K562 (cell line): Measurements from ENCODE around the gene MPC1. TPM values are rescaled to one million over a fixed set of nuclear protein-coding genes. Genes with fewer than 3 reads are reported as not detected.

Experiments used
- FOS ChIP-seq: IDR thresholded peaks from 3 replicates; pipeline ENCODE4 v1.6.1; 2011; ENCODE audit not compliant: insufficient read length; ENCODE audit errors: extremely low read depth
- GABPA ChIP-seq: fragments of 200-800 bp; sonication (Bioruptor generic); conservative IDR thresholded peaks from 2 replicates; pipeline ENCODE4 v1.6.1; 2016; ENCODE audit warnings: low read depth, missing genetic modification characterization, missing compliant biosample characterization
- HEY1 ChIP-seq: fragments of 250-450 bp; sonication (Bioruptor Pico); IDR thresholded peaks from 2 replicates; pipeline ENCODE4 v1.5.0; 2020; ENCODE audit warnings: mild to moderate bottlenecking, moderate library complexity, borderline replicate concordance
- HSF4 ChIP-seq: fragments of 250-450 bp; sonication (Bioruptor Pico); IDR thresholded peaks from 2 replicates; pipeline ENCODE4 v2.1.2; 2022; ENCODE audit warnings: mild to moderate bottlenecking, moderate library complexity, borderline replicate concordance
- NFIC ChIP-seq: fragments of 450-650 bp; IDR thresholded peaks from 2 replicates; pipeline ENCODE4 v1.6.1; 2017; ENCODE audit warnings: mild to moderate bottlenecking, inconsistent platforms
- POLR2B ChIP-seq: fragments of 450-650 bp; IDR thresholded peaks from 2 replicates; pipeline ENCODE4 v1.6.1; 2018; ENCODE audit warnings: low read depth; ENCODE audit not compliant: partially characterized antibody
- RBM25 ChIP-seq: fragments of 200-400 bp; formaldehyde crosslinking; IDR thresholded peaks from 2 replicates; pipeline ENCODE4 v1.6.1; 2018; ENCODE audit warnings: low read length, low read depth, moderate library complexity; ENCODE audit not compliant: severe bottlenecking
- SIN3A ChIP-seq, 2 experiments: fragments of 150-350 bp in 1 of 2; IDR thresholded peaks; 2 replicates each; pipeline ENCODE4 v1.6.1; 2011 to 2016; ENCODE audit warnings: borderline replicate concordance in 2 of 2, low read depth in 2 of 2, low read length in 2 of 2, mild to moderate bottlenecking in 2 of 2, moderate library complexity in 2 of 2; ENCODE audit not compliant: control insufficient read depth in 1 of 2
- SIX5 ChIP-seq, 2 experiments: IDR thresholded peaks; 2 replicates each; pipeline ENCODE4 v1.6.1; 2011; ENCODE audit warnings: low read length in 2 of 2, borderline replicate concordance in 1 of 2, low read depth in 1 of 2, mild to moderate bottlenecking in 1 of 2, moderate library complexity in 1 of 2; ENCODE audit not compliant: insufficient read depth in 1 of 2
- TAF9B ChIP-seq: fragments of 450-650 bp; IDR thresholded peaks from 2 replicates; pipeline ENCODE4 v1.6.1; 2018; ENCODE audit warnings: mild to moderate bottlenecking; ENCODE audit not compliant: partially characterized antibody
- XRCC3 ChIP-seq: fragments of 450-650 bp; IDR thresholded peaks from 2 replicates; pipeline ENCODE4 v1.6.1; 2017; ENCODE audit warnings: mild to moderate bottlenecking, moderate library complexity
- ZNF124 ChIP-seq: sonication (generic); formaldehyde crosslinking; IDR thresholded peaks from 2 replicates; pipeline ENCODE4 v1.8.1; 2022; ENCODE audit warnings: missing genetic modification reagents
- polyA plus RNA-seq, 8 experiments: library from polyadenylated mRNA; depleted of rRNA in 4 of 8; stranded (reverse) in 5 of 8; unstranded in 3 of 8; fragments of >200 nt; fragmentation: Nextera tagmentation in 2 of 8; fragmentation: Illumina TruSeq in 1 of 8; extraction: Ambion mirVana in 2 of 8; extraction: Trizol in 1 of 8; gene quantifications; 2 replicates each; pipeline versions ENCODE4 v1.2.1 to v1.2.3, GENCODE V29; 2011 to 2014; ENCODE audit warnings: inconsistent platforms in 1 of 8, missing spikeins in 1 of 8
- total RNA-seq, 7 experiments: library from RNA; depleted of rRNA in 6 of 7; stranded (reverse); fragments of >200 nt in 6 of 7; fragmentation: Illumina TruSeq in 2 of 7; extraction: Trizol in 2 of 7; gene quantifications; 2 replicates each; pipeline versions ENCODE4 v1.2.1 to v1.2.3, GENCODE V29; 2011 to 2021; ENCODE audit warnings: low replicate concordance in 1 of 7
- TF ChIP-seq, protein P1 (sequence below): fragments of 450-650 bp; IDR thresholded peaks from 2 replicates; pipeline ENCODE4 v1.6.1; 2016; ENCODE audit warnings: low read depth, mild to moderate bottlenecking, moderate library complexity
- TF ChIP-seq, protein P2 (sequence below): fragments of 450-650 bp; formaldehyde crosslinking; IDR thresholded peaks from 2 replicates; pipeline ENCODE4 v1.4.0; 2020; ENCODE audit warnings: mild to moderate bottlenecking, moderate library complexity
- TF ChIP-seq, protein P3 (sequence below), 2 experiments: fragments of 450-650 bp in 1 of 2; sonication (generic) in 1 of 2; formaldehyde crosslinking in 1 of 2; IDR thresholded peaks; 2 replicates each; pipeline versions ENCODE4 v1.7.1 to v1.9.0; 2016 to 2022; ENCODE audit warnings: inconsistent platforms in 1 of 2, mild to moderate bottlenecking in 1 of 2, missing genetic modification reagents in 1 of 2

The MPC1 gene
- total and polyA plus RNA-seq, 9 of the 15 experiments (the other 6 are each of a cell fraction or from before 2014, with no cell fraction given): 78.6 to 185 (median 138) TPM

DNA sequence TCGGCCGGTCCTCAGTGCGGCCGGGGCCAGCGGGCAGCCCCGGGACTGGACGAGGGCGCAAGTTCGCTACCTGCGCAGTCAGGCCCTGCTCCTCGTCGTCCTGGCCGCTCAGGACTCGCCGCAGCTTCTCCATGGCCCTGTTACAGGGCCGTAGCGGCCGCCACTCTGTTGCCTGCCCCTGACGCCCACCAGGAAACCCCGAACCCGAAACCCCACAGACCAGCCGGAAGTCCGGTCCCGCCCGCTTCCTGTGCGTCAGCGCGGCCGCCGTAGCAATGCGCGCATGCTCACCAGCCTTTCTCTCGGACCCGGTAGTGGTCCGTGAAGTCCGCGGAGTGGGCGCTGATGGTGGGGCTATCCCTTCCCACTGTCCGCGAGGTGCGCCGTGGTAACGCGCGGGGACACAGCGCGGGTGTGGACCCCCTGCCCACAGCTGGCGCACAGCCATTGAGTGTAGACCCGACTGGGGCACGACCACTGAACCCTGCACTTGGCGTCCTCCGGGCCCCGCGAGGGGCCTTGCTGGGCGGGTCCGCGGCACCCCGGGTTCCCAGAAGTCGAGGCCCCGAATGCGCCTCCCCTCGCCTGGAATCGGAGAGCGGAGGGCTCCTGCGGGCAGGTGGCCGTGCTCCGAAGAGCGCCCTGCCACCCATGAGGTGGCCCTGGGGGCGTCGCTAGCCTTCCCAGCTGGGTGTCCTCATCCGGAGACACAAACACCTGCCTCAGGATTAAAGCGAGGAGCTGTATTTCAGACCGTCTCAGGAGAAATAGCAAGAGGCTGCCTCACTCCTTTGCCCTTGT lies 40.2 kb downstream of the MPC1 start, which contains the start of gene SFT2D1 (continued):
- TF ChIP-seq, protein P1, sequence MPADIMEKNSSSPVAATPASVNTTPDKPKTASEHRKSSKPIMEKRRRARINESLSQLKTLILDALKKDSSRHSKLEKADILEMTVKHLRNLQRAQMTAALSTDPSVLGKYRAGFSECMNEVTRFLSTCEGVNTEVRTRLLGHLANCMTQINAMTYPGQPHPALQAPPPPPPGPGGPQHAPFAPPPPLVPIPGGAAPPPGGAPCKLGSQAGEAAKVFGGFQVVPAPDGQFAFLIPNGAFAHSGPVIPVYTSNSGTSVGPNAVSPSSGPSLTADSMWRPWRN: no peak
- TF ChIP-seq SIN3A (IDR thresholded peaks at IDR 0.05; ENCODE audit: borderline replicate concordance in 2 of 2, control insufficient read depth in 1 of 2, low read depth in 2 of 2, low read length in 2 of 2): peak; percentile 64 to 87; a peak in 3 of 4 replicates
- TF ChIP-seq RBM25: peak; percentile 25
- TF ChIP-seq ZNF124 (CRISPR knock-in tag): no peak
- TF ChIP-seq, protein P2, sequence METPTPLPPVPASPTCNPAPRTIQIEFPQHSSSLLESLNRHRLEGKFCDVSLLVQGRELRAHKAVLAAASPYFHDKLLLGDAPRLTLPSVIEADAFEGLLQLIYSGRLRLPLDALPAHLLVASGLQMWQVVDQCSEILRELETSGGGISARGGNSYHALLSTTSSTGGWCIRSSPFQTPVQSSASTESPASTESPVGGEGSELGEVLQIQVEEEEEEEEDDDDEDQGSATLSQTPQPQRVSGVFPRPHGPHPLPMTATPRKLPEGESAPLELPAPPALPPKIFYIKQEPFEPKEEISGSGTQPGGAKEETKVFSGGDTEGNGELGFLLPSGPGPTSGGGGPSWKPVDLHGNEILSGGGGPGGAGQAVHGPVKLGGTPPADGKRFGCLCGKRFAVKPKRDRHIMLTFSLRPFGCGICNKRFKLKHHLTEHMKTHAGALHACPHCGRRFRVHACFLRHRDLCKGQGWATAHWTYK (CRISPR knock-in tag): no peak; the same call in 1 of the 2 replicates
- TF ChIP-seq POLR2B: peak; percentile 95
- TF ChIP-seq NFIC: peak; percentile 64; the same call in 1 of the 2 replicates
- TF ChIP-seq TAF9B: peak; percentile 80
- no peak for TF ChIP-seq HSF4 (CRISPR knock-in tag)
- TF ChIP-seq XRCC3: no peak
- no peak for TF ChIP-seq HEY1 (CRISPR knock-in tag)
- TF ChIP-seq, protein P3, sequence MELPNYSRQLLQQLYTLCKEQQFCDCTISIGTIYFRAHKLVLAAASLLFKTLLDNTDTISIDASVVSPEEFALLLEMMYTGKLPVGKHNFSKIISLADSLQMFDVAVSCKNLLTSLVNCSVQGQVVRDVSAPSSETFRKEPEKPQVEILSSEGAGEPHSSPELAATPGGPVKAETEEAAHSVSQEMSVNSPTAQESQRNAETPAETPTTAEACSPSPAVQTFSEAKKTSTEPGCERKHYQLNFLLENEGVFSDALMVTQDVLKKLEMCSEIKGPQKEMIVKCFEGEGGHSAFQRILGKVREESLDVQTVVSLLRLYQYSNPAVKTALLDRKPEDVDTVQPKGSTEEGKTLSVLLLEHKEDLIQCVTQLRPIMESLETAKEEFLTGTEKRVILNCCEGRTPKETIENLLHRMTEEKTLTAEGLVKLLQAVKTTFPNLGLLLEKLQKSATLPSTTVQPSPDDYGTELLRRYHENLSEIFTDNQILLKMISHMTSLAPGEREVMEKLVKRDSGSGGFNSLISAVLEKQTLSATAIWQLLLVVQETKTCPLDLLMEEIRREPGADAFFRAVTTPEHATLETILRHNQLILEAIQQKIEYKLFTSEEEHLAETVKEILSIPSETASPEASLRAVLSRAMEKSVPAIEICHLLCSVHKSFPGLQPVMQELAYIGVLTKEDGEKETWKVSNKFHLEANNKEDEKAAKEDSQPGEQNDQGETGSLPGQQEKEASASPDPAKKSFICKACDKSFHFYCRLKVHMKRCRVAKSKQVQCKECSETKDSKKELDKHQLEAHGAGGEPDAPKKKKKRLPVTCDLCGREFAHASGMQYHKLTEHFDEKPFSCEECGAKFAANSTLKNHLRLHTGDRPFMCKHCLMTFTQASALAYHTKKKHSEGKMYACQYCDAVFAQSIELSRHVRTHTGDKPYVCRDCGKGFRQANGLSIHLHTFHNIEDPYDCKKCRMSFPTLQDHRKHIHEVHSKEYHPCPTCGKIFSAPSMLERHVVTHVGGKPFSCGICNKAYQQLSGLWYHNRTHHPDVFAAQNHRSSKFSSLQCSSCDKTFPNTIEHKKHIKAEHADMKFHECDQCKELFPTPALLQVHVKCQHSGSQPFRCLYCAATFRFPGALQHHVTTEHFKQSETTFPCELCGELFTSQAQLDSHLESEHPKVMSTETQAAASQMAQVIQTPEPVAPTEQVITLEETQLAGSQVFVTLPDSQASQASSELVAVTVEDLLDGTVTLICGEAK (IDR thresholded peaks at IDR 0.05): peak; percentile 95
- TF ChIP-seq, protein P3 (CRISPR knock-in tag; IDR thresholded peaks at IDR 0.05): no peak
- no peak for TF ChIP-seq SIX5 (IDR thresholded peaks at IDR 0.05; ENCODE audit: borderline replicate concordance in 1 of 2, insufficient read depth in 1 of 2, low read depth in 1 of 2, low read length in 2 of 2)
- TF ChIP-seq FOS: no peak
- peak; percentile 95 for TF ChIP-seq GABPA
